ENCODE measurements around the gene FIP1L1.

DNA sequence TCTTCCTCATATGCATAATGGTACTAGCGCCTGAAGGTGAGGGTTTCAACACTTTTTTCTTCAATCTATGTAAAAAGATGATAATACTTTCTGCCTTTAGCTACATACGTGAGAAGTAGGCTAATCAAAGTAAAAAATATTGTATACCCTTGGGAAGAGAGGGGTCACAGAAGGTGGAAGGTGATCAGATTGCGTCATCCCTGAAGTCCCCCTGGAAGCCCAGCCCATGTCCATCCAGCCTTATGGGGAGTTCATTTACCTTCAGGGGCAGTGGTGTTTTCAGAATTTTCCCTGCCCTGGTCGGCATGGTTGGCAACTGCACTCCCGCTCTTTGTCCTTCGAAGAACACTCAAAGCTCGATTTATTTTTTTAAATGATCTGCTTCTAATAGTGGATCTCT lies 129.6 kb downstream of the FIP1L1 start:
- TF ChIP-seq POLR2A (IDR thresholded peaks at IDR 0.05; ENCODE audit: low read depth, low read length) (no peak), POLR2AphosphoS5 (IDR thresholded peaks at IDR 0.05; ENCODE audit: low read depth, low read length) (no peak), PAX5 (IDR thresholded peaks at IDR 0.05; ENCODE audit: insufficient read depth, low read length, severe bottlenecking) (no peak), TAF1 (IDR thresholded peaks at IDR 0.05; ENCODE audit: low read depth, low read length) (no peak), POU2F2 (IDR thresholded peaks at IDR 0.05; ENCODE audit: low read depth, low read length) (no peak), SPI1 (IDR thresholded peaks at IDR 0.05; ENCODE audit: low read depth, low read length) (no peak)
